ENCODE data around the gene CENPT. TPM values are rescaled to one million over a fixed set of nuclear protein-coding genes. Genes with fewer than 3 reads are reported as not detected.

CENPT gene
- total and polyA plus RNA-seq, 2 of the 13 experiments (the other 11 are each of a cell fraction or from before 2014, with no cell fraction given): 40.9 to 43.3 TPM

- TF ChIP-seq MXD3 (CRISPR knock-in tag; IDR thresholded peaks at IDR 0.05) (peak; percentile 29; the same call in 1 of the 2 replicates), NR0B2 (CRISPR knock-in tag; IDR thresholded peaks at IDR 0.05) (0 out of 2 replicates have a peak, but pooled peaks have one; percentile 18), CTCF (CRISPR knock-in tag; IDR thresholded peaks at IDR 0.05) (no peak; the same call in 1 of the 2 replicates), ZBTB20 (CRISPR knock-in tag; IDR thresholded peaks at IDR 0.05; ENCODE audit: borderline replicate concordance, low read depth) (peak; percentile 37; the same call in 1 of the 2 replicates), RAD21 (CRISPR knock-in tag; IDR thresholded peaks at IDR 0.05) (peak; percentile 11; the same call in 1 of the 2 replicates), ZNF253 (CRISPR knock-in tag; IDR thresholded peaks at IDR 0.05; ENCODE audit: borderline replicate concordance) (no peak), KDM5A (IDR thresholded peaks at IDR 0.05; ENCODE audit: borderline replicate concordance, low read length) (peak; percentile 13; the same call in 1 of the 2 replicates), ZNF280D (CRISPR knock-in tag; IDR thresholded peaks at IDR 0.05) (no peak), ZFAT (CRISPR knock-in tag; conservative IDR thresholded peaks at IDR 0.05) (peak; percentile 24; the same call in 1 of the 2 replicates), HIVEP1 (CRISPR knock-in tag; IDR thresholded peaks at IDR 0.05) (peak; percentile 87), ZBTB4 (CRISPR knock-in tag; IDR thresholded peaks at IDR 0.05; ENCODE audit: borderline replicate concordance) (no peak), MTA3 (CRISPR knock-in tag; IDR thresholded peaks at IDR 0.05) (0 out of 2 replicates have a peak, but pooled peaks have one; percentile 14), HES4 (CRISPR knock-in tag; IDR thresholded peaks at IDR 0.05; ENCODE audit: borderline replicate concordance) (no peak), KMT2B (CRISPR knock-in tag; IDR thresholded peaks at IDR 0.05) (no peak), DR1 (CRISPR knock-in tag; IDR thresholded peaks at IDR 0.05) (no peak)
These were observed at the start of gene CENPT (continued) for GRCh38 chr16:67847064-67847861.
